Mesendoderm (in vitro differentiated cells): Measurements from ENCODE around the gene CTNNA3.

Source experiments
- DNase-seq: peaks from one replicate; pipeline ENCODE4 v3.0.0; 2013
- H2AK5ac ChIP-seq: 2 replicates; pipeline ENCODE4 v1.6.1; 2013; ENCODE audit warnings: low read length, inconsistent platforms
- H2BK120ac ChIP-seq: 2 replicates; pipeline ENCODE4 v1.6.1; 2013; ENCODE audit warnings: low read depth, mild to moderate bottlenecking, low read length, moderate library complexity, mixed read lengths
- H2BK15ac ChIP-seq: replicated peaks from 2 replicates; pipeline ENCODE4 v1.6.1; 2013; ENCODE audit warnings: low read depth, mild to moderate bottlenecking, moderate library complexity
- H2BK5ac ChIP-seq: 2 replicates; pipeline ENCODE4 v1.6.1; 2013; ENCODE audit warnings: low read length, inconsistent platforms
- H3K18ac ChIP-seq: 2 replicates; pipeline ENCODE4 v1.6.1; 2013; ENCODE audit warnings: mild to moderate bottlenecking, low read length, mixed read lengths
- H3K23ac ChIP-seq: one replicate; pipeline ENCODE4 v1.6.1; 2013; ENCODE audit warnings: low read length
- H3K27ac ChIP-seq: 2 replicates; pipeline ENCODE4 v1.5.1; 2013; ENCODE audit warnings: low read depth, mild to moderate bottlenecking, inconsistent platforms, low read length, moderate library complexity
- H3K27me3 ChIP-seq: 2 replicates; pipeline ENCODE4 v1.6.1; 2013; ENCODE audit warnings: low read length, control low read depth, mild to moderate bottlenecking, inconsistent platforms; ENCODE audit not compliant: insufficient read depth, poor library complexity
- H3K36me3 ChIP-seq: 2 replicates; pipeline ENCODE4 v1.6.1; 2013; ENCODE audit warnings: low read length, inconsistent platforms; ENCODE audit not compliant: control insufficient read depth, insufficient read depth
- H3K4ac ChIP-seq: one replicate; pipeline ENCODE4 v1.6.1; 2013; ENCODE audit warnings: low read depth, mild to moderate bottlenecking, low read length, moderate library complexity
- H3K4me1 ChIP-seq: 2 replicates; pipeline ENCODE4 v1.6.1; 2013; ENCODE audit warnings: low read depth, low read length, inconsistent platforms; ENCODE audit not compliant: control insufficient read depth
- H3K4me2 ChIP-seq: 2 replicates; pipeline ENCODE4 v1.6.1; 2013; ENCODE audit warnings: low read length
- H3K4me3 ChIP-seq: 2 replicates; pipeline ENCODE4 v1.5.1; 2013; ENCODE audit warnings: mild to moderate bottlenecking, low read length
- H3K56ac ChIP-seq: one replicate; pipeline ENCODE4 v1.6.1; 2013; ENCODE audit warnings: low read length
- H3K79me1 ChIP-seq: 2 replicates; pipeline ENCODE4 v1.6.1; 2013; ENCODE audit warnings: low read length, inconsistent platforms
- H3K79me2 ChIP-seq: 2 replicates; pipeline ENCODE4 v1.6.1; 2013; ENCODE audit warnings: mild to moderate bottlenecking, low read length; ENCODE audit not compliant: control insufficient read depth, insufficient read depth
- H3K9ac ChIP-seq: 2 replicates; pipeline ENCODE4 v1.6.1; 2013; ENCODE audit warnings: low read length, inconsistent platforms
- H4K5ac ChIP-seq: one replicate; pipeline ENCODE4 v1.6.1; 2013; ENCODE audit warnings: low read length
- H4K8ac ChIP-seq: one replicate; pipeline ENCODE4 v1.6.1; 2013; ENCODE audit warnings: low read depth, mild to moderate bottlenecking, control low read depth, low read length, moderate library complexity
- WGBS: extraction: QIAGEN DNeasy Blood & Tissue Kit; methylation state at CpG from one replicate; pipeline ENCODE4 v1.1.7; 2013; ENCODE audit warnings: low lambda C conversion rate, missing lambda C conversion rate; ENCODE audit not compliant: insufficient coverage; ENCODE audit errors: extremely low coverage; 5-methylcytosine and 5-hydroxymethylcytosine counted together

Gene CTNNA3

GRCh38 chr10:66575251-66575855 lies 1120.6 kb downstream of the CTNNA3 start:
- Histone ChIP-seq H2BK15ac (no peak overlapping the region), H2BK120ac (no peak overlapping the region), H3K18ac (no peak overlapping the region), H4K8ac (no peak overlapping the region), H3K27me3 (no peaks in the 10 kb centered on the region), H3K4ac (no peak overlapping the region), H3K4me3 (no peak overlapping the region), H3K27ac (no peak overlapping the region), H3K4me2 (no peak overlapping the region), H2BK5ac (no peak overlapping the region), H3K23ac (no peak overlapping the region), H4K5ac (no peak overlapping the region), H3K79me2 (no peaks in the 10 kb centered on the region), H3K56ac (no peak overlapping the region), H3K36me3 (no peaks in the 10 kb centered on the region), H3K9ac (no peak overlapping the region), H3K79me1 (no peaks in the 10 kb centered on the region), H2AK5ac (no peak overlapping the region), H3K4me1 (no peaks in the 10 kb centered on the region)
- no CpG with 5 or more reads among the region's 2 CpGs for WGBS
- no peak for DNase-seq

GRCh38 chr10:66572700-66573099 lies 1123.3 kb downstream of the CTNNA3 start:
- no peak overlapping the region for H3K56ac ChIP-seq
- H3K36me3 ChIP-seq = no peaks in the 10 kb centered on the region
- no peak overlapping the region for H2BK120ac ChIP-seq
- H2BK15ac ChIP-seq = no peak overlapping the region
- no peak overlapping the region for H3K9ac ChIP-seq
- no peaks in the 10 kb centered on the region for H3K79me2 ChIP-seq
- no peak for DNase-seq
- H3K4me1 ChIP-seq = peaks cover 2% of the 10 kb centered on the region
- no peak overlapping the region for H3K27ac ChIP-seq
- WGBS = no CpG with 5 or more reads among the region's 2 CpGs
- no peak overlapping the region for H2AK5ac ChIP-seq
- no peak overlapping the region for H4K5ac ChIP-seq
- H4K8ac ChIP-seq = no peak overlapping the region
- H3K79me1 ChIP-seq = no peaks in the 10 kb centered on the region
- no peak overlapping the region for H3K4me2 ChIP-seq
- H3K18ac ChIP-seq = no peak overlapping the region
- H3K27me3 ChIP-seq = no peaks in the 10 kb centered on the region
- H3K4ac ChIP-seq = no peak overlapping the region
- no peak overlapping the region for H3K23ac ChIP-seq
- no peak overlapping the region for H2BK5ac ChIP-seq
- no peak overlapping the region for H3K4me3 ChIP-seq

GRCh38 chr10:66565999-66566398 lies 1130.0 kb downstream of the CTNNA3 start:
- H2AK5ac ChIP-seq = no peak overlapping the region
- H3K36me3 ChIP-seq = no peaks in the 10 kb centered on the region
- no peaks in the 10 kb centered on the region for H3K79me1 ChIP-seq
- no peak overlapping the region for H3K56ac ChIP-seq
- H3K18ac ChIP-seq = no peak overlapping the region
- no peak overlapping the region for H3K4ac ChIP-seq
- H3K4me1 ChIP-seq = peaks cover 2% of the 10 kb centered on the region
- DNase-seq = no peak
- no CpG with 5 or more reads among the region's 4 CpGs for WGBS
- no peak overlapping the region for H2BK15ac ChIP-seq
- no peak overlapping the region for H2BK120ac ChIP-seq
- H3K27ac ChIP-seq = no peak overlapping the region
- no peak overlapping the region for H4K5ac ChIP-seq
- H4K8ac ChIP-seq = no peak overlapping the region
- H3K27me3 ChIP-seq = no peaks in the 10 kb centered on the region
- no peak overlapping the region for H2BK5ac ChIP-seq
- H3K23ac ChIP-seq = no peak overlapping the region
- H3K9ac ChIP-seq = no peak overlapping the region
- H3K4me2 ChIP-seq = no peak overlapping the region
- H3K79me2 ChIP-seq = no peaks in the 10 kb centered on the region
- H3K4me3 ChIP-seq = no peak overlapping the region

- no peak overlapping the region for H2AK5ac ChIP-seq
- no peaks in the 10 kb centered on the region for H3K79me1 ChIP-seq
- WGBS = no CpG with 5 or more reads among the region's 3 CpGs
Observed at GRCh38 chr10:66564287-66564686, 1131.7 kb downstream of the CTNNA3 start.

GRCh38 chr10:66555061-66555460 lies 1140.9 kb downstream of the CTNNA3 start:
- no peak overlapping the region for H2BK15ac ChIP-seq
- no peak overlapping the region for H3K27ac ChIP-seq
- no peak overlapping the region for H2BK120ac ChIP-seq
- no peak overlapping the region for H3K56ac ChIP-seq
- no CpG with 5 or more reads among the region's 2 CpGs for WGBS
- H4K8ac ChIP-seq = no peak overlapping the region
- H3K36me3 ChIP-seq = no peaks in the 10 kb centered on the region
- no peak for DNase-seq
- H3K23ac ChIP-seq = no peak overlapping the region
- H3K4me2 ChIP-seq = no peak overlapping the region
- no peak overlapping the region for H3K4me3 ChIP-seq
- H2BK5ac ChIP-seq = no peak overlapping the region
- no peak overlapping the region for H4K5ac ChIP-seq
- no peak overlapping the region for H3K18ac ChIP-seq
- no peaks in the 10 kb centered on the region for H3K79me2 ChIP-seq
- H3K79me1 ChIP-seq = no peaks in the 10 kb centered on the region
- H3K9ac ChIP-seq = no peak overlapping the region
- H3K4me1 ChIP-seq = no peaks in the 10 kb centered on the region
- no peaks in the 10 kb centered on the region for H3K27me3 ChIP-seq
- no peak overlapping the region for H3K4ac ChIP-seq
- no peak overlapping the region for H2AK5ac ChIP-seq

More at GRCh38 chr10:66564287-66564686, 1131.7 kb downstream of the CTNNA3 start:
- Histone ChIP-seq H3K27ac (no peak overlapping the region), H2BK15ac (no peak overlapping the region), H3K23ac (no peak overlapping the region), H4K8ac (no peak overlapping the region), H3K4ac (no peak overlapping the region), H3K36me3 (no peaks in the 10 kb centered on the region), H3K4me3 (no peak overlapping the region), H3K56ac (no peak overlapping the region), H3K4me1 (peaks cover 2% of the 10 kb centered on the region), H4K5ac (no peak overlapping the region), H3K18ac (no peak overlapping the region), H3K9ac (no peak overlapping the region), H3K4me2 (no peak overlapping the region), H2BK120ac (no peak overlapping the region), H3K79me2 (no peaks in the 10 kb centered on the region), H3K27me3 (no peaks in the 10 kb centered on the region), H2BK5ac (no peak overlapping the region)
- DNase-seq = no peak

DNA sequence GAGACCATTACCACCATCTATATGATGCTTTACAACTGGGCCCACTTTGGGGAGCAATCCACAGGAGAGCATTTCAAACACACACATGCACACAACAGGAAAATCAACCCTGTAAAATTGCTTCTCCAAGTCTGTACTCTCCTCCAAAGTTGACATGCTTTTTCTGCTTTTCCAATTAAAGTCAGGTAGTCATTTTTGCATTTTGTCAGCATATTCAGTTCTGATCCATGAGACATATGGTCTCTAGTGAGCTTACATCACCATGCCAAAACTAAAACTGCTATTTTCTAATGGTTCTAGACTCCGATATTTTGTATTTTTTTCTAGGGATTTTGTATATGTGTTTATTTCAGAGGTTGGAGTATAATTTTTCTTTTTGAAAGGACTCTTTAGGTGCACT lies 1143.7 kb downstream of the CTNNA3 start:
- Histone ChIP-seq H3K56ac (no peak overlapping the region), H3K79me1 (no peaks in the 10 kb centered on the region), H3K4me2 (no peak overlapping the region), H3K4me1 (no peaks in the 10 kb centered on the region), H3K27me3 (no peaks in the 10 kb centered on the region), H3K4me3 (no peak overlapping the region), H4K8ac (no peak overlapping the region), H2BK15ac (no peak overlapping the region), H4K5ac (no peak overlapping the region), H3K18ac (no peak overlapping the region), H3K36me3 (no peaks in the 10 kb centered on the region), H3K9ac (no peak overlapping the region), H3K23ac (no peak overlapping the region), H2AK5ac (no peak overlapping the region), H3K79me2 (no peaks in the 10 kb centered on the region), H2BK120ac (no peak overlapping the region), H3K4ac (no peak overlapping the region), H3K27ac (no peak overlapping the region), H2BK5ac (no peak overlapping the region)
- WGBS = no CpG with 5 or more reads among the region's 1 CpG
- DNase-seq = no peak
